ENCODE data around the gene ADGRG2.

Gene ADGRG2

GRCh38 chrX:18973527-18974192 lies 148.6 kb downstream of the ADGRG2 start:
- Histone ChIP-seq H3K27me3 (ENCODE audit: insufficient read depth, low read length, poor library complexity) (no peaks in the 10 kb centered on the region), H3K4me3 (ENCODE audit: low read length) (no peak overlapping the region), H3K79me2 (ENCODE audit: control insufficient read depth, insufficient read depth, low read length) (no peaks in the 10 kb centered on the region), H3K79me1 (ENCODE audit: low read length) (no peaks in the 10 kb centered on the region), H3K23ac (ENCODE audit: low read length) (no peak overlapping the region), H3K18ac (ENCODE audit: low read length) (no peak overlapping the region), H2BK120ac (ENCODE audit: low read depth, low read length) (no peak overlapping the region), H3K36me3 (ENCODE audit: control insufficient read depth, insufficient read depth, low read length) (no peaks in the 10 kb centered on the region), H2BK5ac (ENCODE audit: low read length) (no peak overlapping the region), H3K9ac (ENCODE audit: low read length) (no peak overlapping the region), H4K8ac (ENCODE audit: low read depth, low read length) (no peak overlapping the region), H3K4ac (ENCODE audit: low read depth, low read length) (no peak overlapping the region), H2AK5ac (ENCODE audit: low read length) (no peak overlapping the region), H3K27ac (ENCODE audit: low read depth, low read length) (no peak overlapping the region), H3K4me1 (ENCODE audit: control insufficient read depth, low read depth, low read length) (no peaks in the 10 kb centered on the region), H3K56ac (ENCODE audit: low read length) (no peak overlapping the region), H2BK15ac (replicated peaks; ENCODE audit: low read depth) (no peak overlapping the region), H3K4me2 (ENCODE audit: low read length) (no peak overlapping the region), H4K5ac (ENCODE audit: low read length) (no peak overlapping the region)
- no CpG with 5 or more reads among the region's 7 CpGs for WGBS (ENCODE audit: extremely low coverage, insufficient coverage, low lambda C conversion rate)
- peak; percentile 9 for DNase-seq

- H3K4me1 ChIP-seq (ENCODE audit: control insufficient read depth, low read depth, low read length), result no peaks in the 10 kb centered on the region
- no peak overlapping the region for H2BK120ac ChIP-seq (ENCODE audit: low read depth, low read length)
- no peak for DNase-seq
- H3K27me3 ChIP-seq (ENCODE audit: insufficient read depth, low read length, poor library complexity), result no peaks in the 10 kb centered on the region
- no peaks in the 10 kb centered on the region for H3K79me1 ChIP-seq (ENCODE audit: low read length)
- H2AK5ac ChIP-seq (ENCODE audit: low read length), result no peak overlapping the region
- no peak overlapping the region for H4K5ac ChIP-seq (ENCODE audit: low read length)
- no peaks in the 10 kb centered on the region for H3K79me2 ChIP-seq (ENCODE audit: control insufficient read depth, insufficient read depth, low read length)
- no peak overlapping the region for H2BK5ac ChIP-seq (ENCODE audit: low read length)
- H4K8ac ChIP-seq (ENCODE audit: low read depth, low read length), result no peak overlapping the region
- H3K27ac ChIP-seq (ENCODE audit: low read depth, low read length), result no peak overlapping the region
- H3K23ac ChIP-seq (ENCODE audit: low read length), result no peak overlapping the region
- no peak overlapping the region for H3K18ac ChIP-seq (ENCODE audit: low read length)
- H3K36me3 ChIP-seq (ENCODE audit: control insufficient read depth, insufficient read depth, low read length), result no peaks in the 10 kb centered on the region
- H3K9ac ChIP-seq (ENCODE audit: low read length), result no peak overlapping the region
- no peak overlapping the region for H2BK15ac ChIP-seq (replicated peaks; ENCODE audit: low read depth)
- H3K4me3 ChIP-seq (ENCODE audit: low read length), result no peak overlapping the region
- H3K4ac ChIP-seq (ENCODE audit: low read depth, low read length), result no peak overlapping the region
- no CpG with 5 or more reads among the region's 2 CpGs for WGBS (ENCODE audit: extremely low coverage, insufficient coverage, low lambda C conversion rate)
- no peak overlapping the region for H3K56ac ChIP-seq (ENCODE audit: low read length)
- no peak overlapping the region for H3K4me2 ChIP-seq (ENCODE audit: low read length)
Observed at GRCh38 chrX:18971506-18971905, 150.8 kb downstream of the ADGRG2 start.

GRCh38 chrX:18970465-18970864 lies 151.8 kb downstream of the ADGRG2 start:
- Histone ChIP-seq H3K23ac (ENCODE audit: low read length) (no peak overlapping the region), H4K8ac (ENCODE audit: low read depth, low read length) (no peak overlapping the region), H3K4ac (ENCODE audit: low read depth, low read length) (no peak overlapping the region), H3K27me3 (ENCODE audit: insufficient read depth, low read length, poor library complexity) (no peaks in the 10 kb centered on the region), H3K36me3 (ENCODE audit: control insufficient read depth, insufficient read depth, low read length) (no peaks in the 10 kb centered on the region), H4K5ac (ENCODE audit: low read length) (no peak overlapping the region), H3K9ac (ENCODE audit: low read length) (no peak overlapping the region), H3K27ac (ENCODE audit: low read depth, low read length) (no peak overlapping the region), H2BK120ac (ENCODE audit: low read depth, low read length) (no peak overlapping the region), H2AK5ac (ENCODE audit: low read length) (no peak overlapping the region), H2BK15ac (replicated peaks; ENCODE audit: low read depth) (no peak overlapping the region), H3K4me2 (ENCODE audit: low read length) (no peak overlapping the region), H3K4me3 (ENCODE audit: low read length) (no peak overlapping the region), H2BK5ac (ENCODE audit: low read length) (no peak overlapping the region), H3K18ac (ENCODE audit: low read length) (no peak overlapping the region), H3K79me2 (ENCODE audit: control insufficient read depth, insufficient read depth, low read length) (no peaks in the 10 kb centered on the region), H3K79me1 (ENCODE audit: low read length) (no peaks in the 10 kb centered on the region), H3K4me1 (ENCODE audit: control insufficient read depth, low read depth, low read length) (no peaks in the 10 kb centered on the region), H3K56ac (ENCODE audit: low read length) (no peak overlapping the region)
- no peak for DNase-seq

- Histone ChIP-seq H3K9ac (ENCODE audit: low read length) (no peak overlapping the region), H3K4me2 (ENCODE audit: low read length) (no peak overlapping the region), H2AK5ac (ENCODE audit: low read length) (no peak overlapping the region), H4K5ac (ENCODE audit: low read length) (no peak overlapping the region), H3K27me3 (ENCODE audit: insufficient read depth, low read length, poor library complexity) (no peaks in the 10 kb centered on the region), H3K79me2 (ENCODE audit: control insufficient read depth, insufficient read depth, low read length) (no peaks in the 10 kb centered on the region), H3K56ac (ENCODE audit: low read length) (no peak overlapping the region), H4K8ac (ENCODE audit: low read depth, low read length) (no peak overlapping the region), H3K36me3 (ENCODE audit: control insufficient read depth, insufficient read depth, low read length) (no peaks in the 10 kb centered on the region), H3K4me3 (ENCODE audit: low read length) (no peak overlapping the region), H2BK120ac (ENCODE audit: low read depth, low read length) (no peak overlapping the region), H3K18ac (ENCODE audit: low read length) (no peak overlapping the region), H2BK15ac (replicated peaks; ENCODE audit: low read depth) (no peak overlapping the region), H3K27ac (ENCODE audit: low read depth, low read length) (no peak overlapping the region), H3K4me1 (ENCODE audit: control insufficient read depth, low read depth, low read length) (no peaks in the 10 kb centered on the region), H2BK5ac (ENCODE audit: low read length) (no peak overlapping the region), H3K79me1 (ENCODE audit: low read length) (no peaks in the 10 kb centered on the region), H3K4ac (ENCODE audit: low read depth, low read length) (no peak overlapping the region), H3K23ac (ENCODE audit: low read length) (no peak overlapping the region)
- whole genome bisulfite sequencing (ENCODE audit: extremely low coverage, insufficient coverage, low lambda C conversion rate), result no CpG with 5 or more reads among the region's 5 CpGs
- DNase-seq, result no peak
Observed at GRCh38 chrX:18966624-18967023, 155.6 kb downstream of the ADGRG2 start.

GRCh38 chrX:18964901-18965300 lies 157.4 kb downstream of the ADGRG2 start:
- no peak overlapping the region for H3K4me3 ChIP-seq (ENCODE audit: low read length)
- H3K36me3 ChIP-seq (ENCODE audit: control insufficient read depth, insufficient read depth, low read length), result no peaks in the 10 kb centered on the region
- no peak overlapping the region for H3K56ac ChIP-seq (ENCODE audit: low read length)
- H3K9ac ChIP-seq (ENCODE audit: low read length), result no peak overlapping the region
- H2AK5ac ChIP-seq (ENCODE audit: low read length), result no peak overlapping the region
- H3K4me2 ChIP-seq (ENCODE audit: low read length), result no peak overlapping the region
- H2BK15ac ChIP-seq (replicated peaks; ENCODE audit: low read depth), result no peak overlapping the region
- DNase-seq, result no peak
- no peak overlapping the region for H4K5ac ChIP-seq (ENCODE audit: low read length)
- no peaks in the 10 kb centered on the region for H3K79me1 ChIP-seq (ENCODE audit: low read length)
- no peaks in the 10 kb centered on the region for H3K27me3 ChIP-seq (ENCODE audit: insufficient read depth, low read length, poor library complexity)
- H3K79me2 ChIP-seq (ENCODE audit: control insufficient read depth, insufficient read depth, low read length), result no peaks in the 10 kb centered on the region
- H3K4me1 ChIP-seq (ENCODE audit: control insufficient read depth, low read depth, low read length), result no peaks in the 10 kb centered on the region
- no peak overlapping the region for H3K27ac ChIP-seq (ENCODE audit: low read depth, low read length)
- no peak overlapping the region for H4K8ac ChIP-seq (ENCODE audit: low read depth, low read length)
- H3K18ac ChIP-seq (ENCODE audit: low read length), result no peak overlapping the region
- H2BK5ac ChIP-seq (ENCODE audit: low read length), result no peak overlapping the region
- no peak overlapping the region for H3K23ac ChIP-seq (ENCODE audit: low read length)
- no peak overlapping the region for H3K4ac ChIP-seq (ENCODE audit: low read depth, low read length)
- no peak overlapping the region for H2BK120ac ChIP-seq (ENCODE audit: low read depth, low read length)
- no CpG with 5 or more reads among the region's 9 CpGs for WGBS (ENCODE audit: extremely low coverage, insufficient coverage, low lambda C conversion rate)

- Histone ChIP-seq H4K5ac (ENCODE audit: low read length) (no peak overlapping the region), H3K18ac (ENCODE audit: low read length) (no peak overlapping the region), H3K9ac (ENCODE audit: low read length) (no peak overlapping the region), H3K79me1 (ENCODE audit: low read length) (no peaks in the 10 kb centered on the region), H2BK5ac (ENCODE audit: low read length) (no peak overlapping the region), H3K27me3 (ENCODE audit: insufficient read depth, low read length, poor library complexity) (no peaks in the 10 kb centered on the region), H3K4me2 (ENCODE audit: low read length) (no peak overlapping the region), H2AK5ac (ENCODE audit: low read length) (no peak overlapping the region), H2BK120ac (ENCODE audit: low read depth, low read length) (no peak overlapping the region), H3K4ac (ENCODE audit: low read depth, low read length) (no peak overlapping the region), H2BK15ac (replicated peaks; ENCODE audit: low read depth) (no peak overlapping the region), H3K23ac (ENCODE audit: low read length) (no peak overlapping the region), H3K27ac (ENCODE audit: low read depth, low read length) (no peak overlapping the region), H4K8ac (ENCODE audit: low read depth, low read length) (no peak overlapping the region), H3K79me2 (ENCODE audit: control insufficient read depth, insufficient read depth, low read length) (no peaks in the 10 kb centered on the region), H3K56ac (ENCODE audit: low read length) (no peak overlapping the region), H3K4me3 (ENCODE audit: low read length) (no peak overlapping the region), H3K36me3 (ENCODE audit: control insufficient read depth, insufficient read depth, low read length) (no peaks in the 10 kb centered on the region), H3K4me1 (ENCODE audit: control insufficient read depth, low read depth, low read length) (no peaks in the 10 kb centered on the region)
- no peak for DNase-seq
- no CpG with 5 or more reads among the region's 4 CpGs for WGBS (ENCODE audit: extremely low coverage, insufficient coverage, low lambda C conversion rate)
Observed at GRCh38 chrX:18964026-18964425, 158.2 kb downstream of the ADGRG2 start.
